ENCODE results near the gene NRXN2. TPM values are rescaled to one million over a fixed set of nuclear protein-coding genes. Genes with fewer than 3 reads are reported as not detected.

The NRXN2 gene
- total and polyA plus RNA-seq, 10 of the 15 experiments (the other 5 are each of a cell fraction or from before 2014, with no cell fraction given), result 0.03 to 1.4 (median 0.23) TPM

- no peak for TF ChIP-seq YY1 (IDR thresholded peaks at IDR 0.05; ENCODE audit: low read depth, low read length)
- no peak for TF ChIP-seq NR2C2 (IDR thresholded peaks at IDR 0.05; ENCODE audit: borderline replicate concordance, control insufficient read depth, insufficient read length, low read depth)
- no peak for TF ChIP-seq SUPT20H (IDR thresholded peaks at IDR 0.05; ENCODE audit: borderline replicate concordance, control insufficient read depth, low read depth, low read length)
- no peak for TF ChIP-seq CEBPZ (IDR thresholded peaks at IDR 0.05; ENCODE audit: low read depth, low read length)
These were observed 93.0 kb downstream of the NRXN2 start (continued) for GRCh38 chr11:64629796-64630562.

GRCh38 chr11:64629103-64629502, 93.9 kb downstream of the NRXN2 start:
- BruUV-seq (replicated peaks), result no TSS peak
- in situ Hi-C loops (cut with MboI), result no loop called here
- no peak for TF ChIP-seq ATF2 (IDR thresholded peaks at IDR 0.05; ENCODE audit: low read length)
- no peak for TF ChIP-seq PRDM15 (CRISPR knock-in tag; IDR thresholded peaks at IDR 0.05)
- no peak for TF ChIP-seq ZBTB4 (CRISPR knock-in tag; IDR thresholded peaks at IDR 0.05)
- TF ChIP-seq NRF1 (conservative IDR thresholded peaks at IDR 0.05; ENCODE audit: low read depth, low read length), result no peak
- no peak for TF ChIP-seq RAD21 (IDR thresholded peaks at IDR 0.05; ENCODE audit: insufficient read depth, low read depth, low read length)

More at GRCh38 chr11:64629103-64629502, 93.9 kb downstream of the NRXN2 start:
- no peak overlapping the region for H3K4me2 ChIP-seq (ENCODE audit: control insufficient read depth, insufficient read depth)
- H3K4me3 ChIP-seq, result no peak overlapping the region
- DNase-seq (ENCODE audit: low read depth, low spot score) (no peak), FAIRE-seq (no peak), ATAC-seq (no peak)
- no peak overlapping the region for H2AFZ ChIP-seq (ENCODE audit: control insufficient read depth, low read depth, low read length)
- POLR2A ChIA-PET, result no interaction called here
- H4K20me1 ChIP-seq (ENCODE audit: control insufficient read depth, insufficient read depth), result no peaks in the 10 kb centered on the region
- WGBS (ENCODE audit: insufficient coverage, insufficient replicate concordance, low lambda C conversion rate, missing lambda C conversion rate), result 23% methylated on average over 6 of the region's 6 CpGs
- H3K79me2 ChIP-seq (ENCODE audit: control insufficient read depth, insufficient read depth, low read length), result no peaks in the 10 kb centered on the region
- H3K9me3 ChIP-seq (replicated peaks; ENCODE audit: control insufficient read depth, insufficient read depth, low read length), result no peaks in the 10 kb centered on the region
- peaks cover 0 to 1% of the 10 kb centered on the region in 2 experiments; a peak in 1 of 4 replicates for H3K27me3 ChIP-seq (replicated peaks in 1 of 2; ENCODE audit: control insufficient read depth in 2 of 2, insufficient read depth in 2 of 2, low read length in 1 of 2)
- no peak overlapping the region for H3K27ac ChIP-seq (ENCODE audit: control insufficient read depth, insufficient read depth)
- RAD21 ChIA-PET (ENCODE audit: unreplicated experiment), result no interaction called here
- intact Hi-C loops (cut with micrococcal nuclease; ENCODE audit: unreplicated experiment), result no loop called here
- CTCF ChIA-PET, result no interaction called here
- no peak overlapping the region for H3K9ac ChIP-seq (ENCODE audit: control insufficient read depth, insufficient read depth, low read length)
- SMC1A ChIA-PET (ENCODE audit: uncharacterized antibody, unreplicated experiment), result no interaction called here
- H3K36me3 ChIP-seq (ENCODE audit: control insufficient read depth in 2 of 2, insufficient read depth in 2 of 2, low read length in 1 of 2), result no peaks in the 10 kb centered on the region
- peaks cover 10% of the 10 kb centered on the region for H3K4me1 ChIP-seq (ENCODE audit: control insufficient read depth, insufficient read depth, low read length)
